ENCODE measurements around the gene C4BPB. TPM values are rescaled to one million over a fixed set of nuclear protein-coding genes. Genes with fewer than 3 reads are reported as not detected.
A peak's percentile ranks its signal among the peaks of the same experiment; 100 is the strongest.

Gene C4BPB
- total and polyA plus RNA-seq, 2 of the 13 experiments (the other 11 are each of a cell fraction or from before 2014, with no cell fraction given), result 155 to 266 TPM

- no peak for TF ChIP-seq ARID3A (IDR thresholded peaks at IDR 0.05; ENCODE audit: low read depth, low read length)
- TF ChIP-seq PHB2 (IDR thresholded peaks at IDR 0.05; ENCODE audit: partially characterized antibody), result no peak
- no peak for TF ChIP-seq FOXJ3 (CRISPR knock-in tag; IDR thresholded peaks at IDR 0.05; ENCODE audit: borderline replicate concordance)
- no peak for TF ChIP-seq ZBTB43 (CRISPR knock-in tag; conservative IDR thresholded peaks at IDR 0.05)
- TF ChIP-seq IKZF5 (CRISPR knock-in tag; IDR thresholded peaks at IDR 0.05), result no peak
- no peak for TF ChIP-seq GTF2F1 (IDR thresholded peaks at IDR 0.05; ENCODE audit: low read length)
- peak; percentile 93 for TF ChIP-seq SRSF1 (optimal IDR thresholded peaks at IDR 0.05; ENCODE audit: low read depth, low read length)
- TF ChIP-seq MAFF (IDR thresholded peaks at IDR 0.05; ENCODE audit: low read depth, low read length), result no peak
- TF ChIP-seq REL (CRISPR knock-in tag; conservative IDR thresholded peaks at IDR 0.05), result no peak
- TF ChIP-seq MED8 (CRISPR knock-in tag; IDR thresholded peaks at IDR 0.05; ENCODE audit: insufficient replicate concordance), result peak; percentile 42
- TF ChIP-seq DPF2 (CRISPR knock-in tag; IDR thresholded peaks at IDR 0.05; ENCODE audit: borderline replicate concordance, low read depth), result no peak
- 0 out of 2 replicates have a peak, but pooled peaks have one; percentile 4 for TF ChIP-seq MAX (IDR thresholded peaks at IDR 0.05)
- no peak for TF ChIP-seq NFIC (IDR thresholded peaks at IDR 0.05; ENCODE audit: low read length)
- TF ChIP-seq TIGD3 (CRISPR knock-in tag; IDR thresholded peaks at IDR 0.05; ENCODE audit: borderline replicate concordance), result no peak
- TF ChIP-seq MAFG (CRISPR knock-in tag; IDR thresholded peaks at IDR 0.05), result no peak
- TF ChIP-seq KLF11 (CRISPR knock-in tag; IDR thresholded peaks at IDR 0.05), result no peak
- no peak for TF ChIP-seq EP300 (IDR thresholded peaks at IDR 0.05; ENCODE audit: low read depth in 2 of 2, low read length in 2 of 2)
- TF ChIP-seq EP300 (CRISPR knock-in tag; IDR thresholded peaks at IDR 0.05; ENCODE audit: borderline replicate concordance), result no peak
- TF ChIP-seq ZNF549 (CRISPR knock-in tag; IDR thresholded peaks at IDR 0.05), result no peak
- TF ChIP-seq NAIF1 (CRISPR knock-in tag; IDR thresholded peaks at IDR 0.05; ENCODE audit: borderline replicate concordance), result no peak
- no peak for TF ChIP-seq ZFP82 (CRISPR knock-in tag; IDR thresholded peaks at IDR 0.05; ENCODE audit: borderline replicate concordance)
- peak; percentile 34; the same call in 1 of the 2 replicates for TF ChIP-seq ZNF253 (CRISPR knock-in tag; IDR thresholded peaks at IDR 0.05; ENCODE audit: borderline replicate concordance)
- no peak for TF ChIP-seq ATF1 (CRISPR knock-in tag; IDR thresholded peaks at IDR 0.05)
- no peak for TF ChIP-seq ZNF576 (CRISPR knock-in tag; IDR thresholded peaks at IDR 0.05)
- no peak for TF ChIP-seq IRX3 (CRISPR knock-in tag; IDR thresholded peaks at IDR 0.05; ENCODE audit: borderline replicate concordance, low read depth)
Observed at GRCh38 chr1:207050480-207051190, 38.0 kb upstream of the C4BPB start (continued).
